HepG2 (cell line): ENCODE results near the gene LAMB4. TPM values are rescaled to one million over a fixed set of nuclear protein-coding genes. Genes with fewer than 3 reads are reported as not detected.

Source experiments
- AHDC1 ChIP-seq: sonication (generic); formaldehyde crosslinking; IDR thresholded peaks from 2 replicates; pipeline ENCODE4 v1.5.1; 2020; ENCODE audit warnings: mild to moderate bottlenecking, missing genetic modification reagents, borderline replicate concordance
- ARID5B ChIP-seq: IDR thresholded peaks from 2 replicates; pipeline ENCODE4 v1.4.0; 2020; ENCODE audit warnings: mild to moderate bottlenecking, missing genetic modification reagents
- ELF3 ChIP-seq: IDR thresholded peaks from 2 replicates; pipeline ENCODE4 v1.6.1; 2016; ENCODE audit warnings: missing genetic modification reagents, missing compliant biosample characterization
- FOXA1 ChIP-seq, 2 experiments: fragments of 450-650 bp in 1 of 2; sonication (generic) in 1 of 2; formaldehyde crosslinking in 1 of 2; IDR thresholded peaks; 2 replicates each; pipeline versions ENCODE4 v1.4.0 to v1.6.1; 2016 to 2020; ENCODE audit warnings: missing genetic modification reagents in 1 of 2
- GATAD2A ChIP-seq: IDR thresholded peaks from 2 replicates; pipeline ENCODE4 v1.6.1; 2016
- NCOR1 ChIP-seq: fragments of 200-600 bp; sonication (generic); IDR thresholded peaks from 2 replicates; pipeline ENCODE4 v1.7.0; 2017; ENCODE audit warnings: antibody characterized with exemption, low read length, borderline replicate concordance
- NONO ChIP-seq, 2 experiments: fragments of 450-650 bp in 1 of 2; sonication (generic) in 1 of 2; formaldehyde crosslinking in 1 of 2; IDR thresholded peaks in 1 of 2; conservative IDR thresholded peaks in 1 of 2; 2 replicates each; pipeline versions ENCODE4 v1.6.1 to v1.8.0; 2017 to 2022; ENCODE audit warnings: mild to moderate bottlenecking in 1 of 2, missing genetic modification reagents in 1 of 2, moderate library complexity in 1 of 2
- SALL2 ChIP-seq: sonication (generic); formaldehyde crosslinking; IDR thresholded peaks from 2 replicates; pipeline ENCODE4 v1.8.1; 2023; ENCODE audit warnings: mild to moderate bottlenecking, missing genetic modification reagents, inconsistent platforms
- ZNF281 ChIP-seq: sonication (generic); formaldehyde crosslinking; IDR thresholded peaks from 2 replicates; pipeline ENCODE4 v1.4.0; 2020; ENCODE audit warnings: missing genetic modification reagents, borderline replicate concordance
- ZNF768 ChIP-seq: sonication (generic); formaldehyde crosslinking; IDR thresholded peaks from 2 replicates; pipeline ENCODE4 v1.4.0; 2020; ENCODE audit warnings: missing genetic modification reagents
- polyA plus RNA-seq, 8 experiments: library from polyadenylated mRNA; depleted of rRNA in 3 of 8; stranded (reverse) in 7 of 8; unstranded in 1 of 8; fragments of >200 nt; fragmentation: Illumina TruSeq in 4 of 8; extraction: Trizol in 4 of 8; gene quantifications; 2 replicates each; pipeline versions ENCODE4 v1.2.1 to v1.2.3, GENCODE V29; 2011 to 2016; ENCODE audit warnings: low read depth in 4 of 8, missing spikeins in 1 of 8, mixed read lengths in 1 of 8; ENCODE audit not compliant: insufficient read depth in 1 of 8
- total RNA-seq, 5 experiments: library from RNA; depleted of rRNA; stranded (reverse); fragments of >200 nt; fragmentation: Illumina TruSeq; extraction: Trizol; gene quantifications; 2 replicates each; pipeline ENCODE4 v1.2.3, GENCODE V29; 2016; ENCODE audit warnings: low read depth in 1 of 5

The LAMB4 gene
- total and polyA plus RNA-seq, 2 of the 13 experiments (the other 11 are each of a cell fraction or from before 2014, with no cell fraction given), result 0.05 TPM; not detected in 1

GRCh38 chr7:108094933-108095710, 35.0 kb downstream of the LAMB4 start (continued):
- TF ChIP-seq AHDC1 (CRISPR knock-in tag) (peak; percentile 67; the same call in 1 of the 2 replicates), NCOR1 (peak; percentile 43; the same call in 1 of the 2 replicates), GATAD2A (peak; percentile 65), SALL2 (CRISPR knock-in tag) (0 out of 2 replicates have a peak, but pooled peaks have one; percentile 23), NONO (IDR thresholded peaks at IDR 0.05) (no peak), NONO (CRISPR knock-in tag; conservative IDR thresholded peaks at IDR 0.05) (0 out of 2 replicates have a peak, but pooled peaks have one; percentile 35), ZNF281 (CRISPR knock-in tag) (peak; percentile 25; the same call in 1 of the 2 replicates), ZNF768 (CRISPR knock-in tag) (no peak), ELF3 (CRISPR knock-in tag) (0 out of 2 replicates have a peak, but pooled peaks have one; percentile 25), ARID5B (peak; percentile 77), FOXA1 (IDR thresholded peaks at IDR 0.05) (no peak), FOXA1 (CRISPR knock-in tag; IDR thresholded peaks at IDR 0.05) (peak; percentile 53)
